Small intestine (tissue), 7 donors: ENCODE data around the gene GNAL. TPM values are rescaled to one million over a fixed set of nuclear protein-coding genes. Genes with fewer than 3 reads are reported as not detected.

Source experiments
- DNase-seq, 2 donors: peaks; one replicate each; pipeline versions ENCODE4 v3.0.0 to v3.0.0-alpha.2; 2013
- FAIRE-seq: peaks from 2 replicates; lab custom pipeline; 2012; peaks lifted over from hg19 to GRCh38; lab: Jason Lieb, UNC
- H3K27ac ChIP-seq, 3 donors: one replicate each; pipeline ENCODE4 v1.5.1; 2013; ENCODE audit warnings: low read length in 2 of 3, mild to moderate bottlenecking in 2 of 3, control low read depth in 1 of 3, inconsistent platforms in 1 of 3, low read depth in 1 of 3, moderate library complexity in 1 of 3
- H3K27me3 ChIP-seq, 3 donors: one replicate each; pipeline ENCODE4 v1.6.1; 2013; ENCODE audit warnings: low read length in 3 of 3, inconsistent platforms in 1 of 3; ENCODE audit not compliant: control insufficient read depth in 3 of 3, insufficient read depth in 3 of 3
- H3K36me3 ChIP-seq, 3 donors: one replicate each; pipeline ENCODE4 v1.6.1; 2013; ENCODE audit warnings: low read length in 3 of 3, inconsistent platforms in 1 of 3, low read depth in 1 of 3, mild to moderate bottlenecking in 1 of 3, moderate library complexity in 1 of 3; ENCODE audit not compliant: control insufficient read depth in 3 of 3, insufficient read depth in 2 of 3
- H3K4me1 ChIP-seq, 3 donors: one replicate each; pipeline ENCODE4 v1.6.1; 2013; ENCODE audit warnings: low read length in 2 of 3, inconsistent platforms in 1 of 3, low read depth in 1 of 3, mild to moderate bottlenecking in 1 of 3, moderate library complexity in 1 of 3; ENCODE audit not compliant: control insufficient read depth in 3 of 3, insufficient read depth in 2 of 3
- H3K4me3 ChIP-seq, 3 donors: one replicate each; pipeline ENCODE4 v1.5.1; 2013; ENCODE audit warnings: low read length in 3 of 3, control low read depth in 1 of 3, inconsistent platforms in 1 of 3, low read depth in 1 of 3, mild to moderate bottlenecking in 1 of 3, moderate library complexity in 1 of 3
- H3K9me3 ChIP-seq, 2 donors: one replicate each; pipeline ENCODE4 v1.6.1; 2013; ENCODE audit warnings: low read depth in 1 of 2, low read length in 1 of 2; ENCODE audit not compliant: control insufficient read depth in 2 of 2, insufficient read depth in 1 of 2
- WGBS, 3 donors: extraction: QIAGEN DNeasy Blood & Tissue Kit; methylation state at CpG; one replicate each; pipeline ENCODE4 v1.1.7; 2013; 5-methylcytosine and 5-hydroxymethylcytosine counted together
- polyA plus RNA-seq, 4 donors: library from polyadenylated mRNA; stranded (reverse) in 3 of 4; unstranded in 1 of 4; fragments of 200-250 nt in 3 of 4; fragments of 120-200 nt in 1 of 4; gene quantifications; one replicate each; pipeline versions ENCODE4 v1.2.1 to v1.2.3, GENCODE V29; 2013
- donor health status: healthy with polysubstance abuse.
- donor health status: control.
- donor health status: control.
- donor health status: Bipolar disorder and iron deficiency.
- donor health status: healthy.

Gene GNAL
- polyA plus RNA-seq, 4 donors, result 0.45 to 6.4 (median 1.4) TPM

DNA sequence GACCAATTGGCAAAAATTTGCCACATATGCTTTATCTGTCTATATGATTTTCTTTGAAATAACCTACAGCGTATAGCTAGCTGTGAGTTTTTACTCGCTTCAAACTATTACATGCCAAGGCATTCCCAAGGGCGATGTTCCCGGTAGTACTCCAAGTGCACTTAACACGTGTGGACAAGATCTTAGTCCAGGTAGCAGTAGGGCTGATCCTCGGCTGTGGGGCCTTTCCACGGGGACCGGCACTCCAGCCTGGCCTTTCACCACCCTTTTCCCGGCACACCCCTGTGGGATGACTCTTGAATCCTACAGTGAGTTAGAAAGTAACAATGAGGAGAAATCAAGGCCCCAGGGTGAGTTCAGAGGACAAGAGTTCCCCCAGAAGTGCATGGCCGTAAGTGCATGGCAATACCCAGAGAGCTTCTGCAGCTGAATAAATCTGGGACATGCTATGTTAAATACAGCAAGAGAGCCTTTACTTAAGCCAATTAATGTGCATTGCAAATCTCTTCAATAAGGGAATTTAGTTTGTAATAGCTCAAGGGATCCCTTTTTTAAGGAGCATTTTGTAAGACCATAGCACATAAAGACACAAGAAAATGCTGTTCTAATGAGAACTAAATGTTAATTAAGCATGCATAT, 188.6 kb downstream of the GNAL start:
- WGBS, 3 donors, result 90 to 93% (median 91%) methylated on average over 10 of the region's 10 CpGs
- H3K9me3 ChIP-seq, result peaks cover 0 to 3% of the 10 kb centered on the region in 2 donors
- FAIRE-seq, result no peak

DNA sequence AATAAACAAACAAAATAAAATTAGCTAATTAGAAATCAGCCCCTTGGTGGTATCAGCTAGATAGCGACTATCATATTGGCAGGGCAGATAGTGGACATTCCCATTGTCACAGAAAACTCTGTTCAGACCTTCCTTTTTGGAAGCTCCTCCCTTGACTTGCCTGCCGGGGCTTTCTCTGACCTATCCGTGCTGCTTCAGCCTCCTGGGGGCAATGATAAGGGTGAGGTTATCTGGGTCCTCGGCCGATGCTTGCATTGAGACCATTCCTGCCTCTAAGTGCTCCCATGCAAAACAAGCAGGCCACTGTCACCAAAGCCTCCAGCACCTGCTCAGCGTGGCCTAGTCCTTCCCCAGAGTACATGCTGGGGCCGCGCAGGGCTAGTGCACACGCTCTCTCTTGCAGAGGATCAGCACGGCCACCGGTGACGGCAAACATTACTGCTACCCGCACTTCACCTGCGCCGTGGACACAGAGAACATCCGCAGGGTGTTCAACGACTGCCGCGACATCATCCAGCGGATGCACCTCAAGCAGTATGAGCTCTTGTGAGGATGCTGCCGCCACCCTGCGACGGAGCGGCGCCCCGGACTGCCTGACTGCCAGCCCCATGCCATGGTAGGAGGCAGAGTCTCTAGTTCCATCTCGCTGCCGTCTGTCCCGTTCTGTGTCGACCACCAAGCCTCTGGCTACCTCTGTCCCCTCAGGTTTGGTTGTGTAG, 191.7 kb downstream of the GNAL start:
- no peak overlapping the region for H3K4me3 ChIP-seq
- H3K27ac ChIP-seq, result no peak overlapping the region
- H3K36me3 ChIP-seq, result peaks cover 0 to 21% (median 2%) of the 10 kb centered on the region in 3 donors
- H3K4me1 ChIP-seq, result peaks cover 0 to 3% (median 0%) of the 10 kb centered on the region in 3 donors
- no peaks in the 10 kb centered on the region for H3K27me3 ChIP-seq
- FAIRE-seq (no peak), DNase-seq (no peak)
- whole genome bisulfite sequencing, 3 donors, result 93 to 96% (median 96%) methylated on average over 27 to 30 of the region's 30 CpGs
- H3K9me3 ChIP-seq, result no peaks in the 10 kb centered on the region

More for the DNA sequence above, 188.6 kb downstream of the GNAL start:
- Histone ChIP-seq H3K27ac (no peak overlapping the region), H3K27me3 (no peaks in the 10 kb centered on the region), H3K4me1 (no peaks in the 10 kb centered on the region), H3K36me3 (peaks cover 0 to 9% (median 0%) of the 10 kb centered on the region in 3 donors), H3K4me3 (no peak overlapping the region)
- no peak for DNase-seq

DNA sequence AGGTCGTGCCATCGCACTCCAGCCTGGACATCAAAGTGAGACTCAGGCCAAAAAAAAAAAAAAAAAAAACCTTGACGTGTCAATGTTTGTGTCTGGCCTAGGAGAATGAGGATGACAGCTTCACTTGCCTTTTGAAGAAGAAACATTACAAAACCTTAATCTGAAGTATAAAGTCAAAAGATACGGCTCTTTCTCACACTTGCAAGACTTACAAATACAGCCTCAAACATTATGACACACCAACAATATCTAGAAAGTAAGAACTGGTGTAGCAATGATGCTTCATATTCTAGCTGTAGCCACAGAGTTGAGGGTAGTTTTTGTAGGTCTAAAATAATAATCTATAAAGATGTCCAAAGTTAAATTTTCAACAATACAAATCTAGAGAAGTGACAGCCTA, 193.6 kb downstream of the GNAL start:
- Histone ChIP-seq H3K27ac (no peak overlapping the region), H3K9me3 (no peaks in the 10 kb centered on the region), H3K27me3 (no peaks in the 10 kb centered on the region), H3K36me3 (peaks cover 0 to 28% (median 2%) of the 10 kb centered on the region in 3 donors), H3K4me3 (no peak overlapping the region), H3K4me1 (peaks cover 0 to 3% (median 0%) of the 10 kb centered on the region in 3 donors)
- 53 to 72% (median 70%) methylated on average over 4 of the region's 4 CpGs for WGBS, 3 donors
- FAIRE-seq, result no peak
- no peak for DNase-seq

DNA sequence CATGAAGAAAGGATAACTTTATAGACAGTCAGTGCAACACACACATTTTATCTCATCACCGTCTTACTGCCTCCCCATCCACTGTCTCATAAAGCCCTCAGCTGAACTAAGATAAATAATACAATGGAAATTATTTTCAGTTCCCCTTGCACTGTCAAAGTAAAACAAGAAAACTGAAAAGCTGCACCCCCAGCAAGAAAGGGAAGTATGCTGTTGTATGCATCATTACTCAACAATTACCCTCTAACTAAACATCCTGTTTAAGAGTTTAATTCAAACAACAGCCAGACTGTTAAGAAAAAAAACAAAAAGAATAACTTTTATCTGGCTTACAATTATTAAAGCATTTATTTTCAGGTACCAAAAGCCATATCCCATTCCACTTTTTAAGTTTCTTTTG, 194.1 kb downstream of the GNAL start:
- no peak overlapping the region for H3K27ac ChIP-seq
- peaks cover 0 to 32% (median 2%) of the 10 kb centered on the region in 3 donors for H3K36me3 ChIP-seq
- no peaks in the 10 kb centered on the region for H3K9me3 ChIP-seq
- H3K4me3 ChIP-seq, result no peak overlapping the region
- H3K27me3 ChIP-seq, result no peaks in the 10 kb centered on the region
- H3K4me1 ChIP-seq, result peaks cover 0 to 7% (median 0%) of the 10 kb centered on the region in 3 donors
- 56 to 90% (median 75%) methylated on average over 1 of the region's 1 CpG for WGBS, 3 donors
- DNase-seq (no peak), FAIRE-seq (no peak)

DNA sequence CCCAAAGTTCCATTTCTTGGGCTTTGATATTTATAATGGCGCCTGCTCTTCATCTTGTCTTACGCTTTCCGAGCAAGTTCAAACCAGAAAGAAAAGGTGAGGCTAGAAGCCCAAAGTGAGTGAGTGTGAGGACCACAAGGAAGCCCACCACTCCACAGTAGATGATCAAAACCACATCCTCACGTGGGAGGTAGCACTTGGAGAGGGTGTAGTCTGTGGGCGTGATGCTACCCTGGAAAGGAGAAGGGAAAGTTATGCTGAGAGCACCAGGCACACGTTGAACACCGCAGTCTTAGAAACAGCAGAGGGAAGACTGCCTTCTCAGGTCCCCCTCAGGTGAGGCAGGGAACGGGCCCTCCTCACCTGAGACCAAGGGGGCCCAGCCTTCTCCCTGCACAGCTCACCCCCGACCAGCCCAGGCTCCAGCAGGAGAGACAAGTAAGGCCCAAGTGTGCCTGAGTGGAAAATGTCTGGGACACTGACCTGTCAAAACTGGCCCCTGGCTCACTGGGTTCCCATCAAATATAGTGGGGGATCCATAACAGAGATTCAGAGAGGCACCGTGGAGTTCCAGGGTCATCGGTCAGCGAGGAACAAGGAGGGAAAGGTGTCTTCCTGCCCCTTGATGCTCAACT, 195.4 kb downstream of the GNAL start:
- Histone ChIP-seq H3K36me3 (peaks cover 0 to 36% (median 5%) of the 10 kb centered on the region in 3 donors), H3K27me3 (no peaks in the 10 kb centered on the region), H3K4me1 (peaks cover 0 to 7% (median 0%) of the 10 kb centered on the region in 3 donors), H3K27ac (no peak overlapping the region), H3K9me3 (no peaks in the 10 kb centered on the region), H3K4me3 (no peak overlapping the region)
- FAIRE-seq (no peak), DNase-seq (no peak)
- WGBS, 3 donors, result 88 to 93% (median 92%) methylated on average over 12 of the region's 12 CpGs

DNA sequence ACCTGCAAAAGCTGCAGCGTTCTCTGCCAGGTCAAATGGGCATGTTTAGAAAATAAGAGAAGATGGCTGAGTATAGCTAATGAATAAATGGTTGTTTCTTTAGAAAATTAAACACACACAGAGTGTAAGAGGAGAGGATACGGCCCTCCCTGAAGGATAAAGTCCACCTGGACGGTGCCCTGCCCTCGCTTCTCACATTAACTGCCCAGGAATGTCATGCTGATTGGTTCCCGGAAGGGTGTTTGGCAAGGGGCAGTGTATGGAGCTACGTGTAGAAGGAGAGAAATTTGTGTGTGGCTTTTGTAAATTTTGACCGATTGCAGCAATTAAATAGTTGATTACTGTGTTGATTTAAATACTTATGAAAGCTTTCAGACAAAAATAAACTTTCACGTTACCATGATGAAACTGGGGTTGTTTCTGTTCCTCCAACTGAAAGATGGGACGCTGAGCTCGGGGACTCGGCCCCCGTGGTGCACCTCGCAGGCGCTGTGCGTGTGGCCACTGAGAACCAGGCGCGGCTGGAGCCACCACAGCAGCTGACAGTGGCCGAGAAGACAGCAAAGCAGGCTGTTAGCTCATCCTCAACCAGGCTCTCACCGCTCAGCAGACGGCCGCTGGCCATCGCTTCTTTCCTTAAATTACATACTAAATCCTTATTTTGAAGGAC, 196.3 kb downstream of the GNAL start:
- Histone ChIP-seq H3K27ac (peak overlapping the region in 1 of 3 donors; percentile 27), H3K4me1 (peaks cover 0 to 7% (median 0%) of the 10 kb centered on the region in 3 donors), H3K36me3 (peaks cover 0 to 40% (median 6%) of the 10 kb centered on the region in 3 donors), H3K4me3 (no peak overlapping the region), H3K9me3 (no peaks in the 10 kb centered on the region), H3K27me3 (no peaks in the 10 kb centered on the region)
- FAIRE-seq (no peak), DNase-seq (peak; percentile 69 to 80)
- WGBS, 3 donors, result 61 to 71% (median 68%) methylated on average over 22 of the region's 22 CpGs

DNA sequence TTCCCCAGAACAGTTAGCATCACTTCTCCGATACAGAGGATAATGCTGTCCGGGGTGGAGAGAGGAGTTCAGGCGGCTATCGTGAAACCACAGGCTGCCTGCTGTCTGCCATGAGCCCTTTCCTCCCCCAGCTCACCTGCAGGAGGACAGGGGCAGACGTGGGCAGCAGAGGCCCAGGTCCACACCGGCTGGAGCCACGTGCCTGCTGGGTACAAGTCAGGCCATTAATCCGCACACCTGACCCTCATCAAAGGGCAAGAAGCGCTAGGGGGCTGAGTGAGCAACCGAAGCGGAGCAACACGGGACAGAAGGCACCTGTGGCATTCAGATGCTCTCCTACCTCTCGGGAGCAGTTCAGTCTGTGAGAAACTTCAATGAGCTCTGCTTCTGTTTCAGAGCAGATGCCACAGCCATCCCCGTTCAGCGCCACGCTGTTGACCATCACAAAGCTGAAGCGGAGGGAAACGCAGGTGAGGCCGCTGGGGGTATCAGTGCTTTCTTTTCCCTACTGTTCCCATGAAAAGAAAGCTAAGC, 197.6 kb downstream of the GNAL start:
- Histone ChIP-seq H3K27me3 (no peaks in the 10 kb centered on the region), H3K4me1 (peaks cover 0 to 7% (median 0%) of the 10 kb centered on the region in 3 donors), H3K9me3 (no peaks in the 10 kb centered on the region), H3K27ac (no peak overlapping the region), H3K4me3 (no peak overlapping the region), H3K36me3 (peaks cover 3 to 35% (median 6%) of the 10 kb centered on the region in 3 donors)
- 93 to 95% (median 94%) methylated on average over 19 of the region's 19 CpGs for WGBS, 3 donors
- FAIRE-seq (no peak), DNase-seq (no peak)
